KG1 (cell line): Measurements from ENCODE around the gene ISG15.
"Not testable (repeated sequence)": the region's sequence is repeated elsewhere in the genome, so short reads cannot be mapped to it uniquely, and the experiment has no call there.

Experiments
- DNase-seq: peaks from one replicate; lab custom pipeline; 2025; lab: John Stamatoyannopoulos, UW

Gene ISG15

GRCh38 chr1:975365-975764 is 37.9 kb upstream of the ISG15 start:
- no peak for DNase-seq

GRCh38 chr1:975896-976683 is 37.2 kb upstream of the ISG15 start:
- no peak for DNase-seq

DNA sequence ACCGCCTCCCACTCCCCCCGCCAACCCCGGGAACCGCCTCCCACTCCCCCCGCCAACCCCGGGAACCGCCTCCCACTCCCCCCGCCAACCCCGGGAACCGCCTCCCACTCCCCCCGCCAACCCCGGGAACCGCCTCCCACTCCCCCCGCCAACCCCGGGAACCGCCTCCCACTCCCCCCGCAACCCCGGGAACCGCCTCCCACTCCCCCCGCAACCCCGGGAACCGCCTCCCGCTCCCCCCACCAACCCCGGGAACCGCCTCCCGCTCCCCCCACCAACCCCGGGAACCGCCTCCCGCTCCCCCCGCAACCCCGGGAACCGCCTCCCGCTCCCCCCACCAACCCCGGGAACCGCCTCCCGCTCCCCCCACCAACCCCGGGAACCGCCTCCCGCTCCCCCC is 36.5 kb upstream of the ISG15 start:
- DNase-seq = not testable (repeated sequence)

DNA sequence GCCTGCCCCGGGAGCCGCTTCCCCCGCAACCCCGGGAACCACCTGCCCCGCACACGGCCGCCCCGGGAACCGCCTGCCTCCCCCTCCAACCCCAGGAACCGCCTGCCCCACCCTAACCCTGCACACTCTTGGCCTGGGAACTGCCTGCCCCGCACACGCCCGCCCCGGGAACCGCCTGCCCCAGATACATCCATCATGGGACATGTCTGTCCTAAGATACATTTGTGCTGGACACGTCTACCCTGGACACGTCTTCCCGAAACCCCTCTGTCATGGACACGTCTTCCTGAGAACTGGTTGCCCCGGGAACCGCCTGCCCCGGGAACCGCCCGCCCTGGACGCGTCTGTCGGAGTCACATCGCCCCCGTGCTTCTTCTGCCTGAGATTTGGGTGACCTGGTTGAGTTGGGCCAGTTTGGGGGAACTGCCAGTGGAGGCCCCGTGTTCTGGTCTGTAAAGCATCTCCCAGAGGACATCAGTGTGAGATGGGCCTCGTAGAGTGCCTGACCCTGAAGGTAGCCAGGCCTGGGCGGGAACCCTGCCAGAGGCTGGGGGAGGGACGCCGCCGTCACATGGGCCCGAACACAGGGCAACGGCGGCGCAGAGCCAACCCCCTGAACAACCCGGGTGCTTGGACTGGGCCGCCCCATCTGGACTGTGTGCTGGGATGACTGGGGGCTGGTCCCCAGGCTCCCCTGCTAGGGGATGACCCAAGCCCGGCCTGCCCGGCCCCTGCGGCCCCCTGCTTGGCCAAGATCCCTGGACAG is 35.0 kb upstream of the ISG15 start:
- DNase-seq = no peak

GRCh38 chr1:978835-979743 is 34.2 kb upstream of the ISG15 start:
- DNase-seq = no peak

- DNase-seq = no peak
These were observed 33.6 kb upstream of the ISG15 start for GRCh38 chr1:979744-980072.

DNA sequence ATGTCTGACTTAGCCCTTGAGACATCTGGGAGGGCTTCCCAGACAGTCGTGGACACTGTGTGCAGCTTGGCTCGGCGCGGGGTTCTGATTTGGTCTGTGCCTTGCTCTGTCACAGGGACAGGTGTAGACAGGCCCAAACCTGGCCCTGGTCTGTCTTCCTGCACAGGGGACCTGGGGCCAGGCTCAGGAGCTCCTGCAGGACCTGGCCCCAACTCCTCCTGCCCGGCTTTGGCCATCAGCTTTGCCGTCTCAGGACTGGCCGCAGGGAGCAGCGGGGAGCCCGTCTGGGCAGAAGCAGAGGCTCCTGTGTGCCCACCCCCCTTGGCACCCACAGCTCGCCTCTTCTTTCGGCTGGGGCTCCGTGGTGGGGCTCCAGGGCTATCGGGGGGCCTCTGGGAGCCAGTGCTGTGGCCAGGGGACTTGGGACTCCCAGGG is 33.1 kb upstream of the ISG15 start:
- DNase-seq = no peak

DNA sequence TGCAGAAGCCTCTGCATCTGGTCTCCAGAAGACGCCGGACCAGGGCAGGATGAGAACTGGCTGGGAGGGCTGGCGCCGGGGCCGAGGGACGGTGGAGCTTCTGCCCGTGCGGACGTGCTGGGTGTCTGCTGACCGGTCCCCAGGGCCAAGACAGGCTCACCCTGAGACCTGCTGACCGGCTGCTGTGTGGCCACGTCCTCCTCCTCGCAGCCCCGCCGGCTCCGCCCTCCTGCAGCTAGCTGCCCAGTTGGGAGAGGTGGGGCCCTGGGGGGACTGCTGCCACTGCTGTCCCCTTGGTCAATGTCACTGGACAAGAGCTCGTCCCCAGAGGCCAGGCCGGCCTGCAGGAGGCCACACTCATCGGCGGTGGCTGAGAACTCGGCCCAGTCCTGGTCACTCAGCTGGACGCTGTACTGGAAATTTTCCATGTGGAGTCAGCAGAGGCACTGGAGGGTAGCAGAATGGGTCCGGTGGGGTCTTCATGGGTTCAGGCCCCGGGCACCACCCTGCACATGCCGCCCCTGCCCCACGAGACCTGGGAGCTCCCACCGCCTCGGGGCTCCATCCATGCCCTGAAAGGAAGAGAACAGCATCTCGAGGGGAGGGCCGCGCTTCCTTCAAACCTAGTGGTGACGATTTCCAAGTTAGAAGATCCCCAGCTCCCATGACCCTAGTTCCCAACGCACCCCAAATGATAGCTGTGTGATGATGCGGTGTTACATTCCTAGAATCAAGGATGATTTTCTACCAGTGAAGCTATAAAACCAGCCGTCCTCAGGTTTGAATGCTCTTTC is 32.5 kb upstream of the ISG15 start:
- no peak for DNase-seq

- DNase-seq = no peak
These were observed 31.8 kb upstream of the ISG15 start for GRCh38 chr1:981491-981954.

GRCh38 chr1:981955-982558 is 31.2 kb upstream of the ISG15 start, which contains the start of gene PERM1:
Gene PERM1 (minus strand): TSS chr1:982093. CDS start chr1:981029, 1,064 bp downstream.
- DNase-seq = no peak

DNA sequence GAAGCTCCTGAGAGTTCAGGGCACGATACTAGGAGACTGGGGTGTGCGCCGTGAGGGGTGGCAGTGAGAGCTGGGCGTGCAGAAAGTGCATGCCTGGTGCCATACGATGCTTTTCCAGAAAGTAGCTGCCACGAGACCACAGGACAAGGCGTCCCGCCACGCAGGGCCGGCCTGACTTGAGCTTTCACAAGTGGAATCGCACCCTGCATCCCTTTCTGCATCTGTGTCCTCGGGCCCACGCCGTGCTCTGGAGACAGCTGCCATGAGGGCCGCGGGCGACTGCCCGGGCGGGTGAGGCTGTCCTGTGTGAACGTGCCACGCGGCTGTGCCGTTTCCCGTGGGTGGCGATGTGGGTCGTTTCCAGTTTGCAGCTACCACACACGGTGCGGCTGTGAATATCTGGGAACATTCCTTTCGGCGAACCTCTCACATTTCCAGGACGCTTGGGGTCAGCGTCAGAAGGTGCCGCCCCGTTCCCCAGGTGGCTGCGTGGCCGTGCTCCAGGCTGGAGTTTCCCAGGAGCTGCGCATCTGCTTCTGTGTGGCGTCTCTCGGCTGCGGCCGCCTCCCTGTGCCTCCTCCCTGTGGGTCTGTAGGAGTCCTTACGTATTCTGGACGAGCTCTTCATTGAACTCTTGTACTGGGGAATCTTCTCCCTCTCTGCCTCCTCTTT is 30.4 kb upstream of the ISG15 start:
- DNase-seq = no peak

GRCh38 chr1:983798-984475 is 29.4 kb upstream of the ISG15 start:
- DNase-seq = no peak

DNA sequence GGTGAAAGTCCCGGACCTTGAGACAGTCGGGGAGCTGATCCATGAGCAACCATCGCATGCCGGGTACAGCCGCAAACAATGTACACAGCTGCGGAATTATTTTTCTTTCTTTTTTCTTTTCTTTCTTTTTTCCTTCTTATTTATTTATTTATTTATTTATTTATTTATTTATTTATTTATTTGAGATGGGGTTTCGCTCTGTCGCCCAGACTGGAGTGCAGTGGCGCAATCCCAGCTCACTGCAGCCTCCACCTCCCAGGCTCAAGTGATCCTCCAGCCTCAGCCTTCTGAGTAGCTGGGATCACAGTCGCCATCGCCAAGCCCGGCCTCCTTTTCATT is 28.9 kb upstream of the ISG15 start:
- no peak for DNase-seq

- no peak for DNase-seq
These were observed 28.2 kb upstream of the ISG15 start for GRCh38 chr1:985126-985525.

- not testable (repeated sequence) for DNase-seq
These were observed 25.2 kb upstream of the ISG15 start for GRCh38 chr1:988061-988460.

- DNase-seq = not testable (repeated sequence)
These were observed 22.0 kb upstream of the ISG15 start for GRCh38 chr1:991275-991674.

GRCh38 chr1:991895-992294 is 21.4 kb upstream of the ISG15 start:
- no peak for DNase-seq

DNA sequence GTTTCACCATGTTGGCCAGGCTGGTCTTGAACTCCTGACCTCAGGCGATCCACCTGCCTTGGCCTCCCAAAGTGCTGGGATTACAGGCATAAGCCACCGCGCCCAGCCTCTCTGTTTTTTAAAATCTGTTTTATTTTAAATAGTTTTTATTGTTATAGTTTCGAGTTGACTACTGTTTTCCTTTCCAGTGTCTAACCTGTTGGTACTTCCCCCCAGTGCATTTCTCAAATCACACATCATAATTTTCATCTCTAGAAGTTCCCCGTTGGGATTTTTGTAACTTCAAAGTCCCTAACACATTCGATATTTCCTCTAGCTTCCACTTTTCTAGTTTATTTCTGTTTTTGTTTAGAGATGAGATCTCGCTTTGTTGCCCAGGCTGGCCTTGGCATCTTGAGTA is 20.9 kb upstream of the ISG15 start:
- DNase-seq = no peak

GRCh38 chr1:993379-993995 is 19.8 kb upstream of the ISG15 start:
- no peak for DNase-seq

GRCh38 chr1:994546-994945 is 18.8 kb upstream of the ISG15 start:
- not testable (repeated sequence) for DNase-seq
